ENCODE results near the gene LYRM2.

DNA sequence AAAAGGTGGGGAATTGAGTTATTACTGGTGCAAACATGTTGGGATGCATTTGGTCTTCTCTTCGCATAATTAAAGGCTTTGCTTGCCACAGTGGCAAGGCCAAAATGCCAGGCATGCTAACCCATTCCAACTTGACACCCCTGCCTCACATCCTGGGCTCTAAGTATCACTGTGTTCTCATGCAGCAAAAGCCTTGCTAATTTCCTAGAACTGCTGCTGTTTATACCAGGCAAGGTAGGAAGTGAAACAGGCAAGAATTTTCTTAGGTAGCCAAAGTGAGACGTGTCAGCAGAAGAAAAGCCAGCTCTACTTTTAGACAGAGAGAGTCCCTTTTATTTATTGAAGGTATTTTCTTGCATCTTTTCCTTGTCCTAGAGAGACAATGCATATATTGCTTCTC, 41.2 kb downstream of the LYRM2 start:
- TF ChIP-seq, protein P1, sequence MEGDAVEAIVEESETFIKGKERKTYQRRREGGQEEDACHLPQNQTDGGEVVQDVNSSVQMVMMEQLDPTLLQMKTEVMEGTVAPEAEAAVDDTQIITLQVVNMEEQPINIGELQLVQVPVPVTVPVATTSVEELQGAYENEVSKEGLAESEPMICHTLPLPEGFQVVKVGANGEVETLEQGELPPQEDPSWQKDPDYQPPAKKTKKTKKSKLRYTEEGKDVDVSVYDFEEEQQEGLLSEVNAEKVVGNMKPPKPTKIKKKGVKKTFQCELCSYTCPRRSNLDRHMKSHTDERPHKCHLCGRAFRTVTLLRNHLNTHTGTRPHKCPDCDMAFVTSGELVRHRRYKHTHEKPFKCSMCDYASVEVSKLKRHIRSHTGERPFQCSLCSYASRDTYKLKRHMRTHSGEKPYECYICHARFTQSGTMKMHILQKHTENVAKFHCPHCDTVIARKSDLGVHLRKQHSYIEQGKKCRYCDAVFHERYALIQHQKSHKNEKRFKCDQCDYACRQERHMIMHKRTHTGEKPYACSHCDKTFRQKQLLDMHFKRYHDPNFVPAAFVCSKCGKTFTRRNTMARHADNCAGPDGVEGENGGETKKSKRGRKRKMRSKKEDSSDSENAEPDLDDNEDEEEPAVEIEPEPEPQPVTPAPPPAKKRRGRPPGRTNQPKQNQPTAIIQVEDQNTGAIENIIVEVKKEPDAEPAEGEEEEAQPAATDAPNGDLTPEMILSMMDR (conservative IDR thresholded peaks at IDR 0.05; ENCODE audit: low read depth, low read length): no peak
- no peak for TF ChIP-seq EZH2phosphoT487 (IDR thresholded peaks at IDR 0.05; ENCODE audit: borderline replicate concordance, low read length)

All from PC-3 (cell line).